GM23248 (cell line): Measurements from ENCODE around the gene HSF2BP.

Experiments
- EZH2 ChIP-seq: fragments of 200-600 bp; sonication (generic); IDR thresholded peaks from 2 replicates; pipeline ENCODE4 v1.6.1; 2018; ENCODE audit warnings: antibody characterized with exemption, mild to moderate bottlenecking; ENCODE audit not compliant: insufficient read depth, poor library complexity, severe bottlenecking
- EZH2phosphoT487 ChIP-seq: fragments of 200-600 bp; sonication (generic); IDR thresholded peaks from 2 replicates; pipeline ENCODE4 v1.6.1; 2018; ENCODE audit warnings: antibody characterized with exemption, moderate library complexity, mild to moderate bottlenecking, low read depth; ENCODE audit not compliant: insufficient read depth

GRCh38 chr21:43676391-43676790 is 17.1 kb upstream of the HSF2BP start:
- TF ChIP-seq EZH2 (no peak), EZH2phosphoT487 (no peak)
